Breast epithelium (tissue), 3 donors: ENCODE measurements around the gene PLA2G5.

Experiments
- POLR2AphosphoS5 ChIP-seq, 3 donors: sonication (generic); formaldehyde crosslinking; IDR thresholded peaks; one replicate each; pipeline ENCODE4 v1.6.1; 2017; ENCODE audit warnings: antibody characterized with exemption in 3 of 3
- TF ChIP-seq, protein P1 (sequence below), 3 donors: fragments of 450-650 bp; IDR thresholded peaks; one replicate each; pipeline ENCODE4 v1.5.1; 2016 to 2017; ENCODE audit warnings: antibody characterized with exemption in 3 of 3, mild to moderate bottlenecking in 3 of 3, moderate library complexity in 3 of 3

DNA sequence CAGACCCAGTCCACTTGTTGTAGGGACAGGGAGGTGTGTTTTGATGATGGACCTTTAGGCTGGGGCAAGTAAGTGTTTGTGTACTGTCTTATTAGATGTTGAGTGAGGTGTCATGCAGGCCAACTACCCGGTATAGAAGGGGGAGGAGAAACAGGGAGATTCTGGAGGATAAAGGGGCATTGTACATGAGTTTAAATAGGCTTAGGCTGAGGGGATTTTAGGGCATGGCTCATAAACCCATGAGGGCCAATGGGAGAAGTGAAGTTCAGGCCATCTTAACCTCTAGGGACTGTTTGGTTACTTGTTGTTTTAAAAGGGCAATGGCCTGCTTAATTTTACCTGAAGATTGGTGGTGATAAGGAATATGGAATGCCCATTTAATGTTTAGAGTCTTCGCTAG is 38.2 kb upstream of the PLA2G5 start:
- TF ChIP-seq, protein P1, sequence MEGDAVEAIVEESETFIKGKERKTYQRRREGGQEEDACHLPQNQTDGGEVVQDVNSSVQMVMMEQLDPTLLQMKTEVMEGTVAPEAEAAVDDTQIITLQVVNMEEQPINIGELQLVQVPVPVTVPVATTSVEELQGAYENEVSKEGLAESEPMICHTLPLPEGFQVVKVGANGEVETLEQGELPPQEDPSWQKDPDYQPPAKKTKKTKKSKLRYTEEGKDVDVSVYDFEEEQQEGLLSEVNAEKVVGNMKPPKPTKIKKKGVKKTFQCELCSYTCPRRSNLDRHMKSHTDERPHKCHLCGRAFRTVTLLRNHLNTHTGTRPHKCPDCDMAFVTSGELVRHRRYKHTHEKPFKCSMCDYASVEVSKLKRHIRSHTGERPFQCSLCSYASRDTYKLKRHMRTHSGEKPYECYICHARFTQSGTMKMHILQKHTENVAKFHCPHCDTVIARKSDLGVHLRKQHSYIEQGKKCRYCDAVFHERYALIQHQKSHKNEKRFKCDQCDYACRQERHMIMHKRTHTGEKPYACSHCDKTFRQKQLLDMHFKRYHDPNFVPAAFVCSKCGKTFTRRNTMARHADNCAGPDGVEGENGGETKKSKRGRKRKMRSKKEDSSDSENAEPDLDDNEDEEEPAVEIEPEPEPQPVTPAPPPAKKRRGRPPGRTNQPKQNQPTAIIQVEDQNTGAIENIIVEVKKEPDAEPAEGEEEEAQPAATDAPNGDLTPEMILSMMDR (IDR thresholded peaks at IDR 0.05) = no peak
- no peak for TF ChIP-seq POLR2AphosphoS5 (IDR thresholded peaks at IDR 0.05)
